GM19239 (cell line): ENCODE measurements around the gene ARID5A.

Experiments
- DNase-seq: peaks from one replicate; pipeline ENCODE4 v3.0.0; 2011; ENCODE audit warnings: low spot score; ENCODE audit not compliant: insufficient read length
- FAIRE-seq: peaks from 2 replicates; lab custom pipeline; 2011; peaks lifted over from hg19 to GRCh38; lab: Jason Lieb, UNC

ARID5A gene

GRCh38 chr2:96537734-96538486, 1.4 kb downstream of the ARID5A start:
- DNase-seq = no peak
- no peak for FAIRE-seq

GRCh38 chr2:96538487-96539214, 2.1 kb downstream of the ARID5A start:
- FAIRE-seq = peak; percentile 81
- no peak for DNase-seq

GRCh38 chr2:96539215-96539920, 2.8 kb downstream of the ARID5A start:
- DNase-seq = no peak
- no peak for FAIRE-seq

GRCh38 chr2:96540136-96540535, 3.6 kb downstream of the ARID5A start:
- DNase-seq = no peak
- no peak for FAIRE-seq

- DNase-seq = no peak
- FAIRE-seq = no peak
Measured at GRCh38 chr2:96541398-96542152, 5.0 kb downstream of the ARID5A start.

- FAIRE-seq = no peak
- no peak for DNase-seq
Measured at GRCh38 chr2:96542357-96542977, 5.9 kb downstream of the ARID5A start.

GRCh38 chr2:96546321-96546720, 9.8 kb downstream of the ARID5A start:
- no peak for DNase-seq
- no peak for FAIRE-seq

- no peak for FAIRE-seq
- no peak for DNase-seq
Measured at GRCh38 chr2:96546797-96547196, 10.2 kb downstream of the ARID5A start.

GRCh38 chr2:96547203-96547641, 10.7 kb downstream of the ARID5A start:
- DNase-seq (no peak), FAIRE-seq (no peak)

GRCh38 chr2:96547731-96548171, 11.2 kb downstream of the ARID5A start:
- FAIRE-seq (no peak), DNase-seq (no peak)

GRCh38 chr2:96548558-96549465, 12.3 kb downstream of the ARID5A start:
- no peak for DNase-seq
- FAIRE-seq = no peak

- FAIRE-seq (no peak), DNase-seq (no peak)
Measured at GRCh38 chr2:96549466-96549785, 12.9 kb downstream of the ARID5A start.

- no peak for DNase-seq
- no peak for FAIRE-seq
Measured at GRCh38 chr2:96549967-96550786, 13.6 kb downstream of the ARID5A start.

- no peak for FAIRE-seq
- DNase-seq = no peak
Measured at GRCh38 chr2:96550787-96551604, 14.4 kb downstream of the ARID5A start.

- no peak for FAIRE-seq
Measured at GRCh38 chr2:96551605-96552314, 15.2 kb downstream of the ARID5A start.

GRCh38 chr2:96552315-96553175, 16.0 kb downstream of the ARID5A start:
- FAIRE-seq (no peak), DNase-seq (no peak)

More at GRCh38 chr2:96551605-96552314, 15.2 kb downstream of the ARID5A start:
- no peak for DNase-seq
